Measurements from ENCODE around the gene TIRAP. TPM values are rescaled to one million over a fixed set of nuclear protein-coding genes. Genes with fewer than 3 reads are reported as not detected.

Gene TIRAP
- total and polyA plus RNA-seq, 2 of the 8 experiments (the other 6 are each of a cell fraction or from before 2014, with no cell fraction given): 5.3 TPM

DNA sequence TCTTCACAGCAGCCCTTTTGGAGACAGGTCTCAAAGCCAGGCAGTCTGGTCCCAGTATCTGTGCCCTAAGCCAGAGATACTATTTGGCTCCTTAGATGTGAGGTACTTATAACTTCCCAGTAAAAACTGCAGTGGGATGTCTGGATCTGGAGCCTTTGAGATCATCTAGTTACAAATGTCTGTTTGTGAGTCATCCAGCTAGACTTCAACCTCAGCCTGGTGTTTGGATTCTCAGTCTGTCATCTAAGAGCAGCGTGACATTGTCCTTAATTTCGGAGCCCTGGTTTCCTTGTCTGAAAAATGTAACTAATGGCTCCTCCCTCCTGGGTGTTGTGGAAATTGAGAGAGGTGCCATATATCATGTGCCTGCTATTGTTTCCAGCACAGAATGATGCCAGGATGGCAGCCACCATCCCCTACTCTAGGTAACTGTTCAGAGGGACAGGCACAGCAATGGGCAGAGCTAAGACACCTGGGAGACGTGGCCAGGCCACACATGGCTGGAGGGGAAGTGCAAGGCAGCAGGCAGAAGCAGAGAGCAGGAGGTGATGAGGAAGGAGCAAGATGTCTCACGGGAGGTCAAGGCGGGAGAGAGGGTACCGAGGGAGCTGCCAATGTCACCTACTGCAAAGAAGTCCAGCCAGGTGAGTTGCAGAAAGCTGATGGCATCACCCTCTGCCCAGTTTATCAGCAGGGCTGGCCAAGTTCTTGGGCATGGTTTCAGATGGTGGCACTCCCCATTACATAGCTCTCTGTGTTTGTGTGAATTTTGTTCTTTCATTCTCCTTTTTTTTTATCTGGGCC lies 52.0 kb downstream of the TIRAP start:
- H3K23me2 ChIP-seq (ENCODE audit: low read depth, low read length): no peaks in the 10 kb centered on the region
- 0 out of 2 replicates have a peak overlapping the region, but pooled peaks have one; percentile 9 for H4K8ac ChIP-seq (ENCODE audit: extremely low read depth, insufficient read depth, low read length)
- H3K4me1 ChIP-seq (replicated peaks in 1 of 4; ENCODE audit: control insufficient read depth in 3 of 4, insufficient read depth in 4 of 4, low read length in 3 of 4): peaks cover 0 to 8% (median 3%) of the 10 kb centered on the region in 4 experiments; a peak in 2 of 7 replicates
- no peak overlapping the region for H3K4me2 ChIP-seq (ENCODE audit: insufficient read depth in 1 of 2, low read depth in 2 of 2, low read length in 2 of 2)
- H3K9ac ChIP-seq (replicated peaks in 1 of 4; ENCODE audit: extremely low read depth in 1 of 4, low read depth in 3 of 4, low read length in 3 of 4): no peak overlapping the region
- H2AFZ ChIP-seq (ENCODE audit: low read length): no peak overlapping the region
- H3K23ac ChIP-seq (ENCODE audit: insufficient read length): no peak overlapping the region
- H3K56ac ChIP-seq (replicated peaks; ENCODE audit: insufficient read length, low read depth, low read length): no peak overlapping the region
- H3K79me2 ChIP-seq (ENCODE audit: control insufficient read depth in 1 of 2, insufficient read depth in 2 of 2, low read length in 2 of 2): no peaks in the 10 kb centered on the region
- no peak overlapping the region for H3K27ac ChIP-seq (ENCODE audit: low read depth, low read length)
- no peak overlapping the region for H4K5ac ChIP-seq (ENCODE audit: insufficient read length, low read depth, low read length)
- no peak overlapping the region for H2AK5ac ChIP-seq (ENCODE audit: low read depth, low read length)
- no peak overlapping the region for H3K14ac ChIP-seq (ENCODE audit: insufficient read length)
- H2BK15ac ChIP-seq (ENCODE audit: low read length): no peak overlapping the region
- ChIA-PET POLR2A (ENCODE audit: partially characterized antibody) (interaction anchor here (2.4 kb wide), 1 partner anchor 11 kb away, joined by 8 read pairs; no protein-coding TSS in a partner anchor), CTCF (ENCODE audit: partially characterized antibody) (interaction anchor here (1.2 to 1.3 kb wide), 2 partner anchors 24 to 146 kb away, joined by 4 to 6 read pairs; no protein-coding TSS in a partner anchor)
- H4K91ac ChIP-seq (replicated peaks; ENCODE audit: insufficient read length, low read length): no peak overlapping the region
- H2BK20ac ChIP-seq (ENCODE audit: low read length): no peak overlapping the region
- DNase-seq (ENCODE audit: low read depth in 1 of 2, low spot score in 2 of 2) (no peak), FAIRE-seq (no peak)
- no peak overlapping the region for H3K4me3 ChIP-seq (ENCODE audit: extremely low read depth in 1 of 4, insufficient read depth in 2 of 4, low read depth in 3 of 4, low read length in 4 of 4)
- no peak overlapping the region for H2BK120ac ChIP-seq (replicated peaks; ENCODE audit: low read depth, low read length)
- H3K18ac ChIP-seq (ENCODE audit: extremely low read depth, low read length): no peak overlapping the region
- H3K4ac ChIP-seq (replicated peaks; ENCODE audit: insufficient read length, low read depth, low read length): no peak overlapping the region
- no peaks in the 10 kb centered on the region for H3K79me1 ChIP-seq (ENCODE audit: low read depth, low read length)
- H3K27me3 ChIP-seq (replicated peaks in 1 of 4; ENCODE audit: control insufficient read depth in 3 of 4, extremely low read depth in 1 of 4, insufficient read depth in 3 of 4, low read length in 3 of 4): no peaks in the 10 kb centered on the region
- no peaks in the 10 kb centered on the region for H3K9me3 ChIP-seq (ENCODE audit: insufficient read depth in 2 of 2, low read depth in 1 of 2, low read length in 1 of 2)
- 84% methylated on average over 6 of the region's 6 CpGs; no CpG with 5 or more reads in 1 of the 2 experiments for WGBS, 2 experiments (ENCODE audit: extremely low coverage in 1 of 2, insufficient coverage in 1 of 2, insufficient read length in 1 of 2, insufficient replicate concordance in 2 of 2, low coverage in 1 of 2, low lambda C conversion rate in 2 of 2, missing lambda C conversion rate in 1 of 2)
- no peak overlapping the region for H2BK5ac ChIP-seq (ENCODE audit: low read depth, low read length)
- H2BK12ac ChIP-seq (ENCODE audit: low read depth, low read length): no peak overlapping the region
- peaks cover 0 to 2% of the 10 kb centered on the region in 2 experiments for H4K20me1 ChIP-seq (replicated peaks in 1 of 2; ENCODE audit: control insufficient read depth in 1 of 2, insufficient read depth in 2 of 2, low read length in 2 of 2)
- H3K36me3 ChIP-seq (ENCODE audit: control insufficient read depth in 2 of 4, insufficient read depth in 4 of 4, low read length in 3 of 4): peaks cover 0 to 11% (median under 1%) of the 10 kb centered on the region in 4 experiments; a peak in 4 of 8 replicates
- TF ChIP-seq KDM4A (IDR thresholded peaks at IDR 0.05; ENCODE audit: low read depth, low read length, severe bottlenecking) (no peak), BCL11A (IDR thresholded peaks at IDR 0.05; ENCODE audit: low read depth in 2 of 2, low read length in 2 of 2) (no peak), HDAC2 (IDR thresholded peaks at IDR 0.05; ENCODE audit: borderline replicate concordance in 1 of 2, low read depth in 2 of 2, low read length in 2 of 2) (no peak), RAD21 (IDR thresholded peaks at IDR 0.05 in 1 of 2, conservative IDR thresholded peaks at IDR 0.05 in 1 of 2; ENCODE audit: low read depth in 2 of 2, low read length in 2 of 2) (no peak), HDAC6 (IDR thresholded peaks at IDR 0.05; ENCODE audit: low read depth, low read length) (no peak), ATF2 (IDR thresholded peaks at IDR 0.05; ENCODE audit: low read length) (no peak), CHD2 (IDR thresholded peaks at IDR 0.05; ENCODE audit: low read length) (no peak)

Data from H1 (cell line).